Upper lobe of right lung (tissue), 1 donor: Measurements from ENCODE around the gene FTCDNL1. TPM values are rescaled to one million over a fixed set of nuclear protein-coding genes. Genes with fewer than 3 reads are reported as not detected.

Experiments used
- ATAC-seq: fragments of 200-7000 bp; cut with Tn5 transposase; one replicate; pipeline ENCODE4 v1.9.1; 2020; ENCODE audit warnings: mild to moderate bottlenecking, moderate library complexity
- DNase-seq: peaks from one replicate; pipeline ENCODE4 v3.0.0-alpha.2; 2020
- H3K27ac ChIP-seq: fragments of 200-600 bp; one replicate; pipeline ENCODE4 v1.8.0; 2022
- H3K27me3 ChIP-seq: fragments of 200-600 bp; one replicate; pipeline ENCODE4 v1.8.0; 2022; ENCODE audit warnings: mild to moderate bottlenecking
- H3K36me3 ChIP-seq: fragments of 200-600 bp; one replicate; pipeline ENCODE4 v1.8.0; 2022
- H3K4me1 ChIP-seq: fragments of 200-600 bp; one replicate; pipeline ENCODE4 v1.8.0; 2022
- H3K4me3 ChIP-seq: fragments of 200-600 bp; one replicate; pipeline ENCODE4 v1.8.0; 2022; ENCODE audit warnings: mild to moderate bottlenecking
- H3K9me3 ChIP-seq: fragments of 200-600 bp; one replicate; pipeline ENCODE4 v1.8.0; 2022
- intact Hi-C: fragments of 100-400 bp; cut with DNase I; formaldehyde crosslinking; loops from one replicate; pipeline ENCODE4 v1.11.0; 2022
- total RNA-seq: library from RNA; stranded (reverse); fragmentation: NEBNext Ultra II Directional; extraction: Animal tissue kit (Norgen Biotek cat#: 25700); gene quantifications from one replicate; pipeline ENCODE4 v1.2.1, GENCODE V29; 2021
- TF ChIP-seq, protein P1 (sequence below): fragments of 200-600 bp; IDR thresholded peaks from one replicate; pipeline ENCODE4 v1.8.0; 2022; ENCODE audit warnings: antibody characterized with exemption
- donor health status: DM: no; HTN: yes; CAD: no; lungs with severe emphysema.

The FTCDNL1 gene
- total RNA-seq, 1 donor from 2014 or later, result 2.1 TPM

DNA sequence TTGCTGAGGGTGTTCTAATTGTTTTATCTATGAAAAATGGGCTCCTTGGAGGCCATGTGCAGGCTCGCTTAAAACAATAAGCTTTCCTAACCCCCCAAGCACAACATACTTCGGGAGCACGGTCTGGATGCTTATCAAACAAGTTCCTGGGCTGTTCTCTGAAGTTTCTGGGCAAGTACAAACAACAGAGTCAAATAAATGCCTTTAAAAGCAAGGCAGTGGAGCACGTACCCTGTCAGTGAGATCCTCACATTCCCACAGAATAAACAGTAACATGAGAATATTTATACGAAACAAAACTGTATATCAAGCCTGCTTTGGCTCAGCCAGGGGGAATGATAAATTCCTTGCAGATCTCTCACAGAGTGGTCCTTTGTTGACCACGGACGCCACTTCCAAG is 44.8 kb downstream of the FTCDNL1 start:
- ATAC-seq, result no peak
- H3K27me3 ChIP-seq, result no peaks in the 10 kb centered on the region
- no peaks in the 10 kb centered on the region for H3K9me3 ChIP-seq
- no peak overlapping the region for H3K27ac ChIP-seq
- intact Hi-C loops, result no loop called here
- no peaks in the 10 kb centered on the region for H3K4me1 ChIP-seq
- no peak overlapping the region for H3K4me3 ChIP-seq
- TF ChIP-seq, protein P1, sequence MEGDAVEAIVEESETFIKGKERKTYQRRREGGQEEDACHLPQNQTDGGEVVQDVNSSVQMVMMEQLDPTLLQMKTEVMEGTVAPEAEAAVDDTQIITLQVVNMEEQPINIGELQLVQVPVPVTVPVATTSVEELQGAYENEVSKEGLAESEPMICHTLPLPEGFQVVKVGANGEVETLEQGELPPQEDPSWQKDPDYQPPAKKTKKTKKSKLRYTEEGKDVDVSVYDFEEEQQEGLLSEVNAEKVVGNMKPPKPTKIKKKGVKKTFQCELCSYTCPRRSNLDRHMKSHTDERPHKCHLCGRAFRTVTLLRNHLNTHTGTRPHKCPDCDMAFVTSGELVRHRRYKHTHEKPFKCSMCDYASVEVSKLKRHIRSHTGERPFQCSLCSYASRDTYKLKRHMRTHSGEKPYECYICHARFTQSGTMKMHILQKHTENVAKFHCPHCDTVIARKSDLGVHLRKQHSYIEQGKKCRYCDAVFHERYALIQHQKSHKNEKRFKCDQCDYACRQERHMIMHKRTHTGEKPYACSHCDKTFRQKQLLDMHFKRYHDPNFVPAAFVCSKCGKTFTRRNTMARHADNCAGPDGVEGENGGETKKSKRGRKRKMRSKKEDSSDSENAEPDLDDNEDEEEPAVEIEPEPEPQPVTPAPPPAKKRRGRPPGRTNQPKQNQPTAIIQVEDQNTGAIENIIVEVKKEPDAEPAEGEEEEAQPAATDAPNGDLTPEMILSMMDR, result no peak
- no peaks in the 10 kb centered on the region for H3K36me3 ChIP-seq
- no peak for DNase-seq

DNA sequence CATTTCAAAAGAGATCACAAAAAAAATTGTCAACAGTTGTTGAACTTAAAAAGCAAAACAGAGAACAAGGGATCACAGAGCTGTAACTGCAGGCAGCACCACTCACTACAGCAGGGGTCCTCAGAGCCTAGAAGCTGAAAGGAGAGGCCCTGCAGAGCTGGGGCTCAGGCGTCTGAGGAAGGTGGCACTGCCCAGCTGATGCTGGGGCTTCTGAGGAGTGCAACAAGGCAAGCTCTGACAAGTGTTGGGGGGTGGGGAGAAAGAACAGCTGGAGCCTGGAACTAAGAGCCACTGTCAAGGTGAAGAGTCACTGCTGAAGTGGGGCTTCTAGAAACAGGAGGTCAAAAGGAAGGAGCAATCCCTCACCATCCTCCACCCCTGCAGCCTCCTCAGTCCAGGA is 46.2 kb downstream of the FTCDNL1 start:
- no peak for DNase-seq
- Histone ChIP-seq H3K27me3 (no peaks in the 10 kb centered on the region), H3K4me1 (no peaks in the 10 kb centered on the region), H3K27ac (no peak overlapping the region), H3K9me3 (no peaks in the 10 kb centered on the region), H3K36me3 (no peaks in the 10 kb centered on the region), H3K4me3 (no peak overlapping the region)
- ATAC-seq, result no peak
- intact Hi-C loops, result no loop called here
- TF ChIP-seq, protein P1, result no peak

- Histone ChIP-seq H3K36me3 (no peaks in the 10 kb centered on the region), H3K9me3 (no peaks in the 10 kb centered on the region), H3K4me3 (no peak overlapping the region), H3K4me1 (peaks cover 12% of the 10 kb centered on the region), H3K27ac (no peak overlapping the region), H3K27me3 (no peaks in the 10 kb centered on the region)
- ATAC-seq (no peak), DNase-seq (no peak)
- intact Hi-C loops, result no loop called here
- TF ChIP-seq, protein P1, result no peak
These were observed 52.0 kb downstream of the FTCDNL1 start for GRCh38 chr2:199798831-199799580.

DNA sequence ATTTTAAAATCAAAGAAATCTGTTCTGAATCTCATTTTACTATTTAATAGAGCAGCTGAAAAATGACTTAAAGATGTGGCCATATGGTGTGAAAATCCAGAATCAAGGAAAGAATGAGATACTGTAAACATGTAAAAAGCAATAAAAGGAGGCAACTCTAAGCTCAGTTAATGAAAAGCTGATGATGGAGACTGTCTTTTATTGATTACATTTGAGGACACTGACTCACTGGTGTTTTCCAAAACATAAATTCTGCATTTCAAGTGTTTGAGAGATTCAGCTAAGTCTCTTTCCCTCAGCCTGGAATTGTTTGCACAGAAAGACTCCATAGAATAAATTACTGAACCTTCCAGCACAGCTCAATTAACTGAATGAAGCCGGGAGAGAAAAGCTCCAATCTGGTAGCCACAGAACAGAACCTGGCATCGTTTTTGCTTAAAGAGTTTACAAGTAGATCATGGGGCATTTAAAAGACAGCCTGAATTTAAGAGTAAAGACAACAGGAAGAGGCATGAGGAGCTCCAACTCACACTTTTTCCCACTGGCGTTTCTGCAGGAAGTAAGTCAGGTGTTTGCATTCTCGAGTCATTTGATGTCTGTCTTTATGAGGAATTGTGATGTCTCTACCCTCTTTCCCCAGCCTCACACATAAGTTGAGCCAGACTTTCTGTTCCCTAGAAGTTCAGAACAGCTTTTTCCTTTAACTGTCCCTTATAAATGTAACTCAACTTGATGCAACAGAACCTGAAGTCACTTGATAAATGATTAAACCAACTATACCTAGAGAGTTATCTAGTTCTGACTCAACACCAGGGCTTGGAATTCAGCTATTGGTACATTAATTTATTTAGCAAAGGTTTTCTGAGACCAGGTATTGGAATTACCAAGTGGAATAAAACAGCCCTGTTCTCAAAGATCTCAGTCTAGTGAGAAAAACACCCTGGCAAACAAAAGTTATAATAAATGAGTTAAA is 53.3 kb downstream of the FTCDNL1 start:
- Histone ChIP-seq H3K36me3 (no peaks in the 10 kb centered on the region), H3K27me3 (no peaks in the 10 kb centered on the region), H3K27ac (no peak overlapping the region), H3K4me1 (peaks cover 12% of the 10 kb centered on the region), H3K9me3 (no peaks in the 10 kb centered on the region), H3K4me3 (no peak overlapping the region)
- intact Hi-C loops, result no loop called here
- DNase-seq, result no peak
- TF ChIP-seq, protein P1, result no peak
- no peak for ATAC-seq

GRCh38 chr2:199792381-199792780 is 58.6 kb downstream of the FTCDNL1 start:
- Histone ChIP-seq H3K4me3 (no peak overlapping the region), H3K27me3 (no peaks in the 10 kb centered on the region), H3K4me1 (no peaks in the 10 kb centered on the region), H3K9me3 (no peaks in the 10 kb centered on the region), H3K27ac (no peak overlapping the region), H3K36me3 (no peaks in the 10 kb centered on the region)
- TF ChIP-seq, protein P1, result no peak
- no peak for DNase-seq
- no peak for ATAC-seq
- intact Hi-C loops, result no loop called here
